Cardiac fibroblast (primary cell): ENCODE results near the gene FBXW5.

Source experiments
- DNase-seq, 2 donors: peaks; one replicate each; pipeline versions ENCODE4 v3.0.0 to v3.0.0-alpha.2; 2010; ENCODE audit warnings: low read depth in 2 of 2
- H3K4me3 ChIP-seq, 2 donors: replicated peaks in 1 of 2; 1 replicate in 1 of 2; 2 replicates in 1 of 2; pipeline ENCODE4 v1.5.1; 2011; ENCODE audit warnings: low read depth in 2 of 2, low read length in 2 of 2, mild to moderate bottlenecking in 2 of 2, moderate library complexity in 1 of 2
- CTCF ChIP-seq: IDR thresholded peaks from one replicate; pipeline ENCODE4 v1.5.1; 2011; ENCODE audit warnings: low read depth, mild to moderate bottlenecking, low read length, inconsistent platforms

Gene FBXW5

GRCh38 chr9:136898483-136899100 is 45.9 kb downstream of the FBXW5 start:
- TF ChIP-seq CTCF = no peak
- DNase-seq = no peak
- H3K4me3 ChIP-seq = no peak overlapping the region

- DNase-seq = no peak
- no peak for TF ChIP-seq CTCF
- no peak overlapping the region for H3K4me3 ChIP-seq
These were observed 48.5 kb downstream of the FBXW5 start for GRCh38 chr9:136896027-136896426.

GRCh38 chr9:136890661-136891060 is 53.9 kb downstream of the FBXW5 start:
- TF ChIP-seq CTCF = no peak
- no peak overlapping the region for H3K4me3 ChIP-seq
- no peak for DNase-seq
